Nephron (organoid): ENCODE results near the gene VWA8.
A peak's percentile ranks its signal among the peaks of the same experiment; 100 is the strongest.
"Not testable (repeated sequence)": the region's sequence is repeated elsewhere in the genome, so short reads cannot be mapped to it uniquely, and the experiment has no call there.

ENCODE experiments used
- H3K27ac Mint-ChIP-seq, 3 experiments: 2 replicates each; pipeline ENCODE4 v1.8.0; 2020; ENCODE audit warnings: mixed read lengths in 3 of 3, mild to moderate bottlenecking in 2 of 3, moderate library complexity in 1 of 3
- H3K27me3 Mint-ChIP-seq: 2 replicates; pipeline ENCODE4 v1.8.0; 2021; ENCODE audit warnings: low read depth, mild to moderate bottlenecking, moderate library complexity, mixed read lengths
- H3K36me3 Mint-ChIP-seq: 2 replicates; pipeline ENCODE4 v1.8.0; 2020; ENCODE audit warnings: low read depth, mixed read lengths
- H3K4me1 Mint-ChIP-seq: 2 replicates; pipeline ENCODE4 v1.8.0; 2020; ENCODE audit warnings: mixed read lengths
- H3K4me3 Mint-ChIP-seq, 3 experiments: 2 replicates each; pipeline ENCODE4 v1.8.0; 2020; ENCODE audit warnings: mild to moderate bottlenecking in 3 of 3, mixed read lengths in 3 of 3, moderate library complexity in 2 of 3
- H3K9me3 Mint-ChIP-seq: 2 replicates; pipeline ENCODE4 v1.8.0; 2020; ENCODE audit warnings: mixed read lengths
- TF ChIP-seq, protein P1 (sequence below), 3 experiments: fragments of 200-600 bp; sonication (generic); IDR thresholded peaks; one replicate each; pipeline ENCODE4 v1.5.0; 2021; ENCODE audit warnings: antibody characterized with exemption in 3 of 3; ENCODE audit not compliant: unreplicated experiment in 3 of 3

Gene VWA8

DNA sequence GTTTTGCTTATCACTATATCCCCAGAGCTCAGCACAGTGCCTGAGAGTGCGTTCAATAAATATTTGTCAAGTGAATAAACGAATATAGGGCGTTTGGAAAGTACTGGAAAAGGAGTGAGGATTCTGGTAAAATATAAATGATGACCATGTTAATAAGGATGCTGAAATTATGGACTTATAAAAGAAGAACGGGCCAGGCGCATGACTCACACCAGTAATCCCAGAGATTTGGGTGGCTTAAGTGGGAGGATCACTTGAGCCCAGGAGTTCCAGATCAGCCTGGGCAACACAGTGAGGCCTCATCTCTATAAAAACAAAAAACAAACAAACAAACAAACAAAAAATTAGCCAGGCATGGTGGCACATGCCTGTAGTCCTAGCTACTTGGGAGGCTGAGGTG, 198.1 kb downstream of the VWA8 start:
- Mint-ChIP-seq H3K4me1 (peaks cover 20% of the 10 kb centered on the region), H3K27ac (no peak overlapping the region), H3K9me3 (peaks cover 5% of the 10 kb centered on the region), H3K4me3 (no peak overlapping the region), H3K36me3 (peaks cover 19% of the 10 kb centered on the region), H3K27me3 (no peaks in the 10 kb centered on the region)
- TF ChIP-seq, protein P1, sequence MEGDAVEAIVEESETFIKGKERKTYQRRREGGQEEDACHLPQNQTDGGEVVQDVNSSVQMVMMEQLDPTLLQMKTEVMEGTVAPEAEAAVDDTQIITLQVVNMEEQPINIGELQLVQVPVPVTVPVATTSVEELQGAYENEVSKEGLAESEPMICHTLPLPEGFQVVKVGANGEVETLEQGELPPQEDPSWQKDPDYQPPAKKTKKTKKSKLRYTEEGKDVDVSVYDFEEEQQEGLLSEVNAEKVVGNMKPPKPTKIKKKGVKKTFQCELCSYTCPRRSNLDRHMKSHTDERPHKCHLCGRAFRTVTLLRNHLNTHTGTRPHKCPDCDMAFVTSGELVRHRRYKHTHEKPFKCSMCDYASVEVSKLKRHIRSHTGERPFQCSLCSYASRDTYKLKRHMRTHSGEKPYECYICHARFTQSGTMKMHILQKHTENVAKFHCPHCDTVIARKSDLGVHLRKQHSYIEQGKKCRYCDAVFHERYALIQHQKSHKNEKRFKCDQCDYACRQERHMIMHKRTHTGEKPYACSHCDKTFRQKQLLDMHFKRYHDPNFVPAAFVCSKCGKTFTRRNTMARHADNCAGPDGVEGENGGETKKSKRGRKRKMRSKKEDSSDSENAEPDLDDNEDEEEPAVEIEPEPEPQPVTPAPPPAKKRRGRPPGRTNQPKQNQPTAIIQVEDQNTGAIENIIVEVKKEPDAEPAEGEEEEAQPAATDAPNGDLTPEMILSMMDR (IDR thresholded peaks at IDR 0.05; ENCODE audit: unreplicated experiment in 3 of 3), result no peak

DNA sequence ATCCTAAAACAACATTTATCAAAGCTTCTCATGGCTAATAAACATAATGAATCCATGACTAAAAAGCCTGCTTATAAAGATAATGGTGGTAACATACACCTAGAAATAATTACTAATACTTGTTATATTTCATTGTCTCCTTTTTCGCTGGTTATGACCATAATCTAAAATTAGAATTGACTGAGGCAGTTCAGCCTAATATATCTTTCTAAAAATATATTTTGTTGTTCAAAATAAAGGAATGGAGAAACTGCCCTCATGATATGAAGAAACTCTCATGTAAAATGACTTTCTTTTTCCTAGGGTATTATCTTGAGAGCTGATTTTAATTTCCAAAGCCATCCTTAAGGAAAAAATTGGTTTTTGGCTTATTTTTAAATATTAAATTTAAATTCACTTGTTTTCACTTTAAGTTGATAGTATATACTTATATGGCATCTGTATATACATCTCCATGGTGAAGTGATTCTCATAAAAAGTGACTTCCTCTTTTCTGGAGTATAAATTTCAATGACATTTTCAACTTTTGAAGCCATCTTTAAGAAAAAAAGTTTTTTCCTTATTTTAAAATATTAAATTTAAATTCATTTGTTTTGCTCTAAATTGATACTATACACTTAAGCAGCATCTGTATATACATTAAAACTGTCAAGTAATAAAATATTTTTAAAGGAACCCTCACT, 204.6 kb downstream of the VWA8 start:
- Mint-ChIP-seq H3K9me3 (peaks cover 5% of the 10 kb centered on the region), H3K27ac (no peak overlapping the region), H3K27me3 (no peaks in the 10 kb centered on the region), H3K4me3 (no peak overlapping the region), H3K36me3 (peaks cover 40% of the 10 kb centered on the region), H3K4me1 (peaks cover 3% of the 10 kb centered on the region)
- TF ChIP-seq, protein P1 (IDR thresholded peaks at IDR 0.05; ENCODE audit: unreplicated experiment in 3 of 3), result no peak

DNA sequence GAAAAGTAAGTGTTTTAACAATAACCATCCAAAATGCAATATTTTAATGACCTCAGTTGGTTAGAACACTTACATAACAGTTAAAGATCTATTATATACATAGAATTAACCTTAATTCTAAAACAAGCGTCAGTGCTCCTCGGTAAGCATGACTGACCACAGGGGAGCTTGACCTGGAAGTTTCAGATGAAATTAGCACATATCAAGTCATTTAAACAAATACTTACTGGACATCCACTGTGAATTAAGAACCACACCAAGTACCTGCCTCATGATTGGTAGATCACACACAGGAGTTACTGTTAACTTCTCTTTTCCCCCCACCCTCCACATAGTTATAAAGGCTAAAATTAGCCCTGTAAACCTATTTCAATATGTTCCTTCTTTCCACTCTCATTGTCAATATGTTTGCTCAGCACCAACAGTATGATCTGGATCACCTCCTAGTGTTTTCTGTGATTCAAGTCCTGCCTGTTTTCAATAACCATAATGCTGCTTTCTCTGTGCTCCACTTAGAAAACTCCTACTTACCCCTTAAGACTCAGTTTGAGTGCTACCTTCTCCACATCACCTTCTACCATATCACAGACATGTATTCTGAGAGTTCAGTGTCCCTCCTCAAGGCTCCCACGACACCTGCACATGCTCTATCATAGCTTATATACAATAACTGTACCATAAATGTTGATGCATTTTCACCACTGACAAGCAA, 209.0 kb downstream of the VWA8 start:
- no peak overlapping the region for H3K4me3 Mint-ChIP-seq
- TF ChIP-seq, protein P1 (IDR thresholded peaks at IDR 0.05; ENCODE audit: unreplicated experiment in 3 of 3), result no peak
- H3K27ac Mint-ChIP-seq, result peak overlapping the region in 1 of 3 experiments; percentile 17
- peaks cover 14% of the 10 kb centered on the region for H3K9me3 Mint-ChIP-seq
- H3K27me3 Mint-ChIP-seq, result no peaks in the 10 kb centered on the region
- H3K4me1 Mint-ChIP-seq, result peaks cover 4% of the 10 kb centered on the region
- peaks cover 57% of the 10 kb centered on the region for H3K36me3 Mint-ChIP-seq

DNA sequence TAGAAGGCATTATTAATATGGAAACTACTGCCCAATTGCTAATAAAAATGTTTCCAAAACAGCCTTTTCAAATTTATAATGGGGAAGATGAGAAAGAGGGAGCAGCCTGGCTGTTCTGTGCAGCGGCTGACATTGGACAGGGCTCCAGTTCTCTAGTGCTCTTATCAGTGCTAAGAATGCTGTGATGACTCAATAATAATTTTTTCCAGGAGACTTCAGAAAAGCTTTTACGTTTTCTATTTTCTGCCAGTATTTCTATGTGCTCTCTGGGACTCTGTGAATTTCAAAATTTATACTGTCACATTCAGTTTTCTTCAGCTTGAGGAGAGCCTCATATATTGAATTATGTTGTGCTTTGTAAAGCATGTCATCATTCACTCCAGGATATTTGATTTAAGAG, 209.6 kb downstream of the VWA8 start:
- H3K4me1 Mint-ChIP-seq, result peaks cover 4% of the 10 kb centered on the region
- peaks cover 64% of the 10 kb centered on the region for H3K36me3 Mint-ChIP-seq
- H3K4me3 Mint-ChIP-seq, result no peak overlapping the region
- TF ChIP-seq, protein P1 (IDR thresholded peaks at IDR 0.05; ENCODE audit: unreplicated experiment in 3 of 3), result no peak
- peaks cover 17% of the 10 kb centered on the region for H3K9me3 Mint-ChIP-seq
- peak overlapping the region in 1 of 3 experiments; percentile 17 for H3K27ac Mint-ChIP-seq
- H3K27me3 Mint-ChIP-seq, result no peaks in the 10 kb centered on the region

DNA sequence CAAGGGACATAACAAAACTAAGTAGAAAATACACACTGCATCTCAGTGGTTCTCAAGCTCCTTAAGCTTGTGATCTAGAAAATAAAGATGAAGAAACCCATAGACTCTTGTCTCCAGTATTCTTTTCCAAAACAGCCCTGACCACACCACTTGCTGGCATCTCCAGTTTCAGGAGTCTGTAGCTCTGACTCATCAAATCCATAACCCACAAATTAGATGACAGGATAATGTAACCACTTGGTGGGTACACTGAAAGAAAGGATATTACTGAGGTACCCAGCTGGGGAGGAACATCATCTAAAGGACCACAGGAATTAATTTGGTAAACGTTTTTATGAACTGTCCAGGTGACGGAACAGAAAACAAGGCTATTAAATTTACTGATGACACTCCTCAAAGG, 214.7 kb downstream of the VWA8 start:
- Mint-ChIP-seq H3K9me3 (peaks cover 21% of the 10 kb centered on the region), H3K36me3 (peaks cover 52% of the 10 kb centered on the region), H3K27me3 (no peaks in the 10 kb centered on the region), H3K27ac (no peak overlapping the region), H3K4me1 (peaks cover under 1% of the 10 kb centered on the region), H3K4me3 (no peak overlapping the region)
- TF ChIP-seq, protein P1 (IDR thresholded peaks at IDR 0.05; ENCODE audit: unreplicated experiment in 3 of 3), result no peak

DNA sequence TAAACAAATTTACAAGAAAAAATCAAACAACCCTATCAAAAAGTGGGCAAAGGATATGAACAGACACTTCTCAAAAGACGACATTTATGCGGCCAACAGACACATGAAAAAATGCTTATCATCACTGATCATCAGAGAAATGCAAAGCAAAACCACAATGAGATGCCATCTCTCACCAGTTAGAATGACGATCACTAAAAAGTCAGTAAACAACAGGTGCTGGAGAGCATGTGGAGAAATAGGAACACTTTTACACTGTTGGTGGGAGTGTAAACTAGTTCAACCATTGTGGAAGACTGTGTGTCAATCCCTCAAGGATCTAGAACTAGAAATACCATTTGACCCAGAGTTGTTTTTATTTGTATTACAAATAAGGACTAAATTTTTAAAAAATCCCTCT, 215.4 kb downstream of the VWA8 start:
- H3K27me3 Mint-ChIP-seq, H3K4me1 Mint-ChIP-seq, H3K27ac Mint-ChIP-seq, H3K4me3 Mint-ChIP-seq: not testable (repeated sequence)
- Mint-ChIP-seq H3K36me3 (peaks cover 51% of the 10 kb centered on the region), H3K9me3 (peaks cover 21% of the 10 kb centered on the region)
